Progenitor cell of endocrine pancreas (in vitro differentiated cells): ENCODE data around the gene ACBD7. TPM values are rescaled to one million over a fixed set of nuclear protein-coding genes. Genes with fewer than 3 reads are reported as not detected.

Experiments
- DNase-seq: peaks from one replicate; pipeline ENCODE4 v3.0.0; 2021; ENCODE audit warnings: low spot score; ENCODE audit not compliant: unreplicated experiment
- H3K27ac Mint-ChIP-seq: 2 replicates; pipeline ENCODE4 v1.8.0; 2021; ENCODE audit warnings: mild to moderate bottlenecking, moderate library complexity, mixed read lengths
- H3K27me3 Mint-ChIP-seq: 2 replicates; pipeline ENCODE4 v1.8.0; 2021; ENCODE audit warnings: mixed read lengths
- H3K36me3 Mint-ChIP-seq: 2 replicates; pipeline ENCODE4 v1.8.0; 2022; ENCODE audit warnings: mixed read lengths; ENCODE audit not compliant: insufficient read depth
- H3K4me1 Mint-ChIP-seq: 2 replicates; pipeline ENCODE4 v1.8.0; 2021; ENCODE audit warnings: low read depth, mixed read lengths
- H3K4me3 Mint-ChIP-seq: 2 replicates; pipeline ENCODE4 v1.8.0; 2021; ENCODE audit warnings: low read depth, mild to moderate bottlenecking, moderate library complexity, mixed read lengths
- H3K9me3 Mint-ChIP-seq: 2 replicates; pipeline ENCODE4 v1.8.0; 2021; ENCODE audit warnings: low read depth, mixed read lengths
- long read RNA-seq: library from polyadenylated mRNA; unstranded; transcript quantifications from one replicate; pipeline ENCODE4 v2.0.0, GENCODE V29; 2020
- total RNA-seq: library from RNA; stranded (reverse); gene quantifications from 2 replicates; pipeline ENCODE4 v1.2.1, GENCODE V29; 2021
- TF ChIP-seq, protein P1 (sequence below): fragments of 200-600 bp; sonication (generic); IDR thresholded peaks from one replicate; pipeline ENCODE4 v1.5.0; 2021; ENCODE audit warnings: antibody characterized with exemption, mild to moderate bottlenecking; ENCODE audit not compliant: unreplicated experiment

Gene ACBD7
- 10.5 and 10.7 TPM in 2 replicates for total RNA-seq
- long read RNA-seq, partial matches to known transcripts: 0 of 2 reads
- long read RNA-seq, other reads (novel, unspliced or antisense): 1 of 2 reads

DNA sequence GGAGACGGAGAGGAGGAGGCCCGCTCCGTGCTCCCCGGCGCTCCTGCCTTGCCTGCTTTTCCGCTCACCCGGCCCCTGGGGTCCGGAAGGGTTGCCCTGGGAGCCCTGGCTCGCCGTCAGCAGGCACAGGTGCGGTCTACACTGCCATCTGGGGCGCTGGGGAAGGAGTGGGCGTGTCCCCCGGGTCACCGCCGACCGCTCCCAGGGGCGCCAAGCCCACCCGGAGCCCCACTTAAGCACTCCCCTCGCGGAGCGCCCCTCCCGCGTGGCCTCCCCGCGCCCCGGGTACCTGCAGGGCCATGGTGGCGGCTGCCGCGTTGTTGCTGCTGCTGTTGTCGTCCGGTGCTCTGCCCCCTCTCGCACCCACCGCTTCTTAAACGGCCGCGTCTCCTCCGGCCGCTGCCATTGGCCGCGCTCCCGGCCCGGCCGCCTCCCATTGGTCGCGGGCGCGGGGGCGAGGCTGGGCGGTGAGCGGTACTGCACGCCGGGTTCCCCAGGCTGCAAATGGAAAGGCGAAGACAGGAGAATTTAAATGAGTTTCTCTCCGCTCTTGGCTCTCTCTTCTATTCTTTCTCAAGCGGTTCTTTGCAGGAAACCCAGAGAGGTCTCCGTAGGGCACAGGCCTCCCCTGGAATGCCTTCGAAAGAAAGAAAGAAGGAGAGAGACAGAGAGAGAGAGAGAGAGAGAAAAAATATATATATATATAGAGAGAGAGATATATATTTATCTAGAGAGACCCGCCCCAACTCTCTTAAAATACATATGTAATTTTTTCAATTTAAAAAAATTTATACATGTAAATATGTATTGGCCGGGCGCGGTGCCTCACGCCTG lies at the start of gene ACBD7:
Gene ACBD7, minus strand, starts transcription at position 349 of the 834 bp plus-strand sequence. Its CDS starts 48 bp downstream, at position 301.
- Mint-ChIP-seq H3K4me3 (peak within 1 kb of the TSS; percentile 68), H3K36me3 (peaks cover 1% of the 10 kb centered on the region), H3K4me1 (peaks cover 4% of the 10 kb centered on the region), H3K27ac (no peak within 1 kb of the TSS), H3K9me3 (no peaks in the 10 kb centered on the region), H3K27me3 (peaks cover 10% of the 10 kb centered on the region)
- peak; percentile 77 for DNase-seq
- TF ChIP-seq, protein P1, sequence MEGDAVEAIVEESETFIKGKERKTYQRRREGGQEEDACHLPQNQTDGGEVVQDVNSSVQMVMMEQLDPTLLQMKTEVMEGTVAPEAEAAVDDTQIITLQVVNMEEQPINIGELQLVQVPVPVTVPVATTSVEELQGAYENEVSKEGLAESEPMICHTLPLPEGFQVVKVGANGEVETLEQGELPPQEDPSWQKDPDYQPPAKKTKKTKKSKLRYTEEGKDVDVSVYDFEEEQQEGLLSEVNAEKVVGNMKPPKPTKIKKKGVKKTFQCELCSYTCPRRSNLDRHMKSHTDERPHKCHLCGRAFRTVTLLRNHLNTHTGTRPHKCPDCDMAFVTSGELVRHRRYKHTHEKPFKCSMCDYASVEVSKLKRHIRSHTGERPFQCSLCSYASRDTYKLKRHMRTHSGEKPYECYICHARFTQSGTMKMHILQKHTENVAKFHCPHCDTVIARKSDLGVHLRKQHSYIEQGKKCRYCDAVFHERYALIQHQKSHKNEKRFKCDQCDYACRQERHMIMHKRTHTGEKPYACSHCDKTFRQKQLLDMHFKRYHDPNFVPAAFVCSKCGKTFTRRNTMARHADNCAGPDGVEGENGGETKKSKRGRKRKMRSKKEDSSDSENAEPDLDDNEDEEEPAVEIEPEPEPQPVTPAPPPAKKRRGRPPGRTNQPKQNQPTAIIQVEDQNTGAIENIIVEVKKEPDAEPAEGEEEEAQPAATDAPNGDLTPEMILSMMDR: peak; percentile 53

DNA sequence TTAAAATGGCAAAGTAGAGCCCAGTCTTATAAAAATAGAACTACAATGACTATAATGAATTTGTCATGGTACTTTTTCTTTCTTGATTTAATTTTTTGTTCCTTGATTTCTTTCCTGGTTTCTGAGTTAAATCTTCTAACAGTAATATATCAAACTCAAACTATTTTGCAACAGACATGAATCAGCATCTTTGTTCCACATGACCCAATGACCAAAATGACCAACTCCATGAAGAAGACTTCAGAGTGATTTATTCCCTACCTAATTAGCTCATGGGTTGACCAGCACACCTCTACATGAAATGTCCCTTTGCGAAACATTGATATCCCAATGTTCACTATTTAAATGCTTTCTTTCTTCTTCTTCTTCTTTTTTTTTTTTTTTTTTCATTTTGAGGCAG lies 49.1 kb upstream of the ACBD7 start:
- Mint-ChIP-seq H3K4me3 (no peak overlapping the region), H3K36me3 (peaks cover 12% of the 10 kb centered on the region), H3K27ac (no peak overlapping the region), H3K27me3 (no peaks in the 10 kb centered on the region), H3K4me1 (peaks cover 17% of the 10 kb centered on the region), H3K9me3 (no peaks in the 10 kb centered on the region)
- TF ChIP-seq, protein P1: no peak
- DNase-seq: no peak

DNA sequence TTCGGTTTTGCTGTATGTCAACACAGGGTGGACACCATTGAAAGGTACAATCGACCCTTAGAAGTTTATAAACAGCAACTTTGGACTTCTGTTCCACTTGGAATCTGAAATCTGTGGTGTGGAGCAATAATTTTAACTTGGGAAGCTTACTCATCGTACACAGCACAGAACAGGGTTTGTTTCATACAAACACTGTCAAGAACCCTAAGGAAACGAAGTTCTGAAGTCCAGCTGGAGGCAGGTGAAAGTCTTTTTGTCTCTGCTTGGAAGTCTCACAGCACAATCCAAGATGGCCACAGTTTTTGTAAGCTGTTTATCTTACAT lies 48.4 kb upstream of the ACBD7 start:
- TF ChIP-seq, protein P1: no peak
- H3K9me3 Mint-ChIP-seq: no peaks in the 10 kb centered on the region
- H3K4me1 Mint-ChIP-seq: peaks cover 12% of the 10 kb centered on the region
- DNase-seq: no peak
- H3K4me3 Mint-ChIP-seq: no peak overlapping the region
- peaks cover 12% of the 10 kb centered on the region for H3K36me3 Mint-ChIP-seq
- no peaks in the 10 kb centered on the region for H3K27me3 Mint-ChIP-seq
- H3K27ac Mint-ChIP-seq: no peak overlapping the region

DNA sequence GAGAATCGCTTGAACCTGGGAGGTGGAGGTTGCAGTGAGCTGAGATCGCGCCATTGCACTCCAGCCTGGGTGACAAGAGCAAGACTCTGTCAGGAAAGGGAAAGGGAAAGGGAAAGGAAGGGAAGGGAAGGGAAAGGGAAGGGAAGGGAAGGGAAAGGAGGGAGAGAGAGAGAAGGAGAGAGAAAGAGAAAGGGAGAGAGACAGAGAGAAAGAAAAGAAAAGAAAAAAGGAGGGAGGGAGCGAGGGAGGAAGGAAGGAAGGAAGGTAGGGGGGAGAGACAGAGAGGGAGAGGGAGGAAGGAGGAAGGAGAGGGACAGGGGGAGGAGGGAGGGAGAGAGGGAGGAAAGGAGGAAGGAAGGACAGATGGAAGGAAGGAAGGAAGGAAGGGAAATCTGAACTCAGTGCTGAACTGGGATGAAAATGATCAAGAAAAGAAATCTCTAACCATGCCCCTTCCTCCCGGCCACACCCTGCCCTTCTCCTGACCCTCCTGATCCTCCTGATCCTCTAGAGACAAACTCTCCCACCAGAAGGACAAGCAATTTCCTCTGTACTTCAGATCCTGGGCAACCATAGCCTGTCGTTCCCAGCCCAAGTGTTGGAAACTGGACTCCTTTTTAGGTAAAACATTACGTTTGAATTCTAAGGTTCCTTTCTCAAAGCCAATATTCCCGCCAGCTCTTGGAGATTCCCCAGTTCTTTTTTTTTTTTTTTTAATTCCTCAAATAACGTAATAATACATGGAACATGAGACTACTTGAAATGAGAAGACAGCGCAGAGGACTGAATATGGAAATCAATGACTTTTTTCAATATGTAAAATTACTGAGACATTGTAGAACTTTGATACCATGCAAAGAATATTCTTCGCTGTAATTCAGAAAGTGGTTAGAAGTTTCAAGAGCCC lies 47.8 kb upstream of the ACBD7 start:
- DNase-seq: no peak
- Mint-ChIP-seq H3K27me3 (no peaks in the 10 kb centered on the region), H3K27ac (no peak overlapping the region), H3K4me1 (peaks cover 7% of the 10 kb centered on the region), H3K36me3 (peaks cover 15% of the 10 kb centered on the region), H3K4me3 (no peak overlapping the region), H3K9me3 (no peaks in the 10 kb centered on the region)
- TF ChIP-seq, protein P1: no peak

DNA sequence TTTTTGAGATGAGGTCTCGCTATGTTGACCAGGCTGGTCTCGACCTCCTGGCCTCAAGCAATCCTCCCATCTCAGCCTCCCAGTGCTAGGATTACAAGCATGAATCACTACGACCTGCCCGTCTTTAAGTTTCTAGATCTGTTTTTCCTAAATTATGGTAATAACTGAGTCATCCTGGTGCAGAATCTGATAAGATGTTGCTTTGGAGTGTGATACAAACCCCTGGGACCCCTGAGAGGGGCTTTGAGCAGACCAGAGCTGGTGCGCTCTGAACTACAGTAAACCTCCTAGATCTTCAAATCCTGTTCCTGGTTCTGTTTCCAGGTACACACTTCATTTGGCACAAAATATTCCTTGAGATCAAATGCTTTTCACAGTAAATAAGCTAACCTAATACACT lies 42.8 kb upstream of the ACBD7 start:
- Mint-ChIP-seq H3K27me3 (no peaks in the 10 kb centered on the region), H3K36me3 (peaks cover 30% of the 10 kb centered on the region), H3K9me3 (peaks cover 2% of the 10 kb centered on the region), H3K27ac (no peak overlapping the region), H3K4me1 (no peaks in the 10 kb centered on the region), H3K4me3 (no peak overlapping the region)
- TF ChIP-seq, protein P1: no peak
- no peak for DNase-seq
